NCI-H510A (cell line): Measurements from ENCODE around the gene COPS8.

ENCODE experiments used
- DNase-seq: peaks from one replicate; lab custom pipeline; 2025; lab: John Stamatoyannopoulos, UW

COPS8 gene

GRCh38 chr2:237085248-237086221, at the start of gene COPS8:
Gene COPS8 (plus strand): TSS chr2:237085889. CDS start chr2:237085965, 76 bp downstream.
- DNase-seq = peak; percentile 89

GRCh38 chr2:237039301-237040031, 46.2 kb upstream of the COPS8 start:
- no peak for DNase-seq

- no peak for DNase-seq
These were observed 44.5 kb upstream of the COPS8 start for GRCh38 chr2:237041231-237041630.

- DNase-seq = no peak
These were observed 43.6 kb upstream of the COPS8 start for GRCh38 chr2:237042101-237042500.

- no peak for DNase-seq
These were observed 41.8 kb upstream of the COPS8 start for GRCh38 chr2:237043866-237044265.

- no peak for DNase-seq
These were observed 41.4 kb upstream of the COPS8 start for GRCh38 chr2:237044281-237044680.

GRCh38 chr2:237045449-237045848, 40.2 kb upstream of the COPS8 start:
- DNase-seq = no peak

- DNase-seq = no peak
These were observed 37.1 kb upstream of the COPS8 start for GRCh38 chr2:237048595-237048994.

- DNase-seq = no peak
These were observed 33.8 kb upstream of the COPS8 start for GRCh38 chr2:237051861-237052260.

GRCh38 chr2:237053066-237053465, 32.6 kb upstream of the COPS8 start:
- no peak for DNase-seq

- no peak for DNase-seq
These were observed 30.1 kb upstream of the COPS8 start for GRCh38 chr2:237055386-237056100.

GRCh38 chr2:237056287-237056875, 29.3 kb upstream of the COPS8 start:
- DNase-seq = no peak

- no peak for DNase-seq
These were observed 28.6 kb upstream of the COPS8 start for GRCh38 chr2:237057107-237057506.

GRCh38 chr2:237057893-237058300, 27.8 kb upstream of the COPS8 start:
- no peak for DNase-seq

GRCh38 chr2:237058423-237058822, 27.3 kb upstream of the COPS8 start:
- DNase-seq = no peak

- no peak for DNase-seq
These were observed 26.4 kb upstream of the COPS8 start for GRCh38 chr2:237059155-237059875.

GRCh38 chr2:237060534-237061312, 25.0 kb upstream of the COPS8 start:
- DNase-seq = peak; percentile 29

- no peak for DNase-seq
These were observed 24.3 kb upstream of the COPS8 start for GRCh38 chr2:237061356-237061755.

- no peak for DNase-seq
These were observed 23.1 kb upstream of the COPS8 start for GRCh38 chr2:237062585-237062984.
